Measurements from ENCODE around the gene TNNC1. TPM values are rescaled to one million over a fixed set of nuclear protein-coding genes. Genes with fewer than 3 reads are reported as not detected.

The TNNC1 gene
- total RNA-seq, 1 experiment from 2014 or later: 5.6 TPM

DNA sequence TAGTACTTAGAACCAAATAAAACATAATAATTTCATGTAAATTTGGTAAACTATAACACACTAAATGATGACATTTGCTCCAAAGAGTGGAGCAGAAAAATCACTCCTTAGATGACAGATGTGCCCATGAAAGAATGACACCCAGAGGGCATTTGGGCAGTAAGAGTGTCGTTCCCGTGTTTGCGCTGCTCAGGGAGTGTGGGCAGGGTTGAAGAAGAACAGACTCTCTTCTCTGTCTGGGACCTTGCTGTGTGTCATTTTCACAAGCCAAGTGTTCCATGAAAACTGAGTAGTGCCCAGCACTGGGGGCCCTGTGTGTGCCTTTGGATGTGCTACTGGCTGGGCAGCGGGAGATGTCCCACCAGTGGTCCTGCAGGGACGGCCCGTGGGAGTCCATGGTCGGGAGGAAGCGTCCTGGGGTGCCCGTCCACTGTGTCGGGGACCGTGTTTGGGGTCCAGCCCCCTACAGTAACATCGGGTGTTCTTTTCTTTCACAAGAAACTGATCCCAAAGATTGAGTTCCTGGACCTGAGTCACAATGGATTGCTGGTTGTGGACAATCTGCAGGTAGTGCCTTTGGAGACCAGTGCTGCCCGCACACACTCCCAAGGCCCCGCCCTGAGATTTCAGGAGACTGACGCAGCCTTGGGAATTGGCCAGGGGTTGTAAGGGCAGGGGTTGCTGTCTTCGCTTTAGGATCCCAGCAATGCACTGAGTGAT is 23.4 kb upstream of the TNNC1 start:
- Mint-ChIP-seq H3K27ac (no peak overlapping the region; a peak in 1 of 7 replicates), H3K4me3 (no peak overlapping the region), H3K9me3 (no peaks in the 10 kb centered on the region), H3K4me1 (no peaks in the 10 kb centered on the region; a peak in 2 of 4 replicates), H3K27me3 (ENCODE audit: low read depth) (no peaks in the 10 kb centered on the region), H3K36me3 (ENCODE audit: insufficient read depth in 1 of 3, low read depth in 3 of 3) (peaks cover 60 to 97% (median 97%) of the 10 kb centered on the region in 3 experiments)
- Histone ChIP-seq H4K5ac (ENCODE audit: insufficient read length, low read depth, low read length) (no peak overlapping the region), H3K79me1 (ENCODE audit: insufficient read depth, low read depth, low read length, poor library complexity, severe bottlenecking) (no peaks in the 10 kb centered on the region), H2AFZ (ENCODE audit: low read length) (no peak overlapping the region), H2BK20ac (ENCODE audit: low read depth, low read length, poor library complexity, severe bottlenecking) (no peak overlapping the region), H2BK12ac (ENCODE audit: insufficient read length, low read depth, low read length) (no peak overlapping the region), H2BK15ac (ENCODE audit: low read depth, low read length) (no peak overlapping the region), H3K9ac (ENCODE audit: extremely low read depth, insufficient read length, low read length) (no peak overlapping the region), H3K18ac (ENCODE audit: insufficient read length, low read depth, low read length) (no peak overlapping the region), H3K4me2 (ENCODE audit: insufficient read depth, insufficient read length, low read length) (no peak overlapping the region), H3K9me3 (ENCODE audit: control insufficient read depth, low read depth, low read length) (no peaks in the 10 kb centered on the region), H2BK120ac (ENCODE audit: low read depth, low read length, poor library complexity, severe bottlenecking) (no peak overlapping the region), H3K79me2 (ENCODE audit: insufficient read depth, low read length) (no peaks in the 10 kb centered on the region), H3K27me3 (ENCODE audit: insufficient read depth, low read length) (no peaks in the 10 kb centered on the region), H2BK5ac (ENCODE audit: insufficient read length, low read length) (no peak overlapping the region), H3K23ac (ENCODE audit: insufficient read length, low read depth, low read length) (no peak overlapping the region), H3K56ac (ENCODE audit: insufficient read length, low read depth, low read length) (no peak overlapping the region), H3K4ac (ENCODE audit: low read depth, low read length) (no peak overlapping the region), H3K14ac (ENCODE audit: insufficient read depth, low read length) (no peak overlapping the region), H2AK5ac (ENCODE audit: insufficient read length, low read length) (no peak overlapping the region), H4K20me1 (ENCODE audit: control insufficient read depth, insufficient read depth, insufficient read length) (no peaks in the 10 kb centered on the region), H3K4me1 (ENCODE audit: insufficient read depth, low read length) (no peaks in the 10 kb centered on the region), H4K91ac (ENCODE audit: insufficient read length, low read depth, low read length) (no peak overlapping the region), H4K8ac (replicated peaks; ENCODE audit: insufficient read length, low read depth, low read length) (no peak overlapping the region), H3K27ac (ENCODE audit: insufficient read length, low read depth, low read length) (no peak overlapping the region), H3K23me2 (ENCODE audit: insufficient read length, low read depth, low read length, poor library complexity, severe bottlenecking) (no peaks in the 10 kb centered on the region), H3T11ph (ENCODE audit: low read length) (no peak overlapping the region)
- no CpG with 5 or more reads among the region's 16 CpGs for WGBS (ENCODE audit: extremely low coverage, insufficient read length, low lambda C conversion rate)
- DNase-seq: no peak
- TF ChIP-seq, protein P1, sequence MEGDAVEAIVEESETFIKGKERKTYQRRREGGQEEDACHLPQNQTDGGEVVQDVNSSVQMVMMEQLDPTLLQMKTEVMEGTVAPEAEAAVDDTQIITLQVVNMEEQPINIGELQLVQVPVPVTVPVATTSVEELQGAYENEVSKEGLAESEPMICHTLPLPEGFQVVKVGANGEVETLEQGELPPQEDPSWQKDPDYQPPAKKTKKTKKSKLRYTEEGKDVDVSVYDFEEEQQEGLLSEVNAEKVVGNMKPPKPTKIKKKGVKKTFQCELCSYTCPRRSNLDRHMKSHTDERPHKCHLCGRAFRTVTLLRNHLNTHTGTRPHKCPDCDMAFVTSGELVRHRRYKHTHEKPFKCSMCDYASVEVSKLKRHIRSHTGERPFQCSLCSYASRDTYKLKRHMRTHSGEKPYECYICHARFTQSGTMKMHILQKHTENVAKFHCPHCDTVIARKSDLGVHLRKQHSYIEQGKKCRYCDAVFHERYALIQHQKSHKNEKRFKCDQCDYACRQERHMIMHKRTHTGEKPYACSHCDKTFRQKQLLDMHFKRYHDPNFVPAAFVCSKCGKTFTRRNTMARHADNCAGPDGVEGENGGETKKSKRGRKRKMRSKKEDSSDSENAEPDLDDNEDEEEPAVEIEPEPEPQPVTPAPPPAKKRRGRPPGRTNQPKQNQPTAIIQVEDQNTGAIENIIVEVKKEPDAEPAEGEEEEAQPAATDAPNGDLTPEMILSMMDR (conservative IDR thresholded peaks at IDR 0.05): no peak
